HG03457 (cell line): ENCODE measurements around the gene STING1.

Source experiments
- ATAC-seq: cut with Tn5 transposase; IDR thresholded peaks from one replicate; pipeline ENCODE4 v1.9.1; 2021; ENCODE audit warnings: moderate number of reproducible peaks; ENCODE audit not compliant: unreplicated experiment

Gene STING1

DNA sequence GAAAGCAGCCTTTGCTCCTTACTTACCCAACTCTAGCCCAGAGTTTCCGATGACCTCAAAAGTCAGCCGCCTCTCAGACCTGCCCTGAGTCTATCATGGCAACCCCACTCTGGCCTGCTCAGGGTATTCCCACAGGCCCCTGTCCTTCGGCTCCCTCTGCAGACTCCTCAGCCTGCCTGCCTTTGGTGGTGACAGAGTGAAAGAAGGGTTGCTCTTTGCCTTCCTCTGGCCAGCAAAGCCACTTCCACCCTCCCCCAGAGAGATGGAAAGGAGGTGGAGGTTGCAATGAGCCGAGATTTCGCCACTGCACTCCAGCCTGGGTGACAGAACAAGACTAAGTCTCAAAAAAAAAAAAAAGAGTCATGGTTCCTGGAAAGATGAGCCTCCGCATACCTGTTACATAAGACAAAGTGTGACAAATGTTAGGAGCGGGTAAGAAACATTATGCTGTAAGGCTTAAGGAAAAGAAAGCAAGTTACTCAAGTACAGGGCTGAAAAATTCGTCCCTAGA, 14.1 kb downstream of the STING1 start:
- ATAC-seq, result no peak

DNA sequence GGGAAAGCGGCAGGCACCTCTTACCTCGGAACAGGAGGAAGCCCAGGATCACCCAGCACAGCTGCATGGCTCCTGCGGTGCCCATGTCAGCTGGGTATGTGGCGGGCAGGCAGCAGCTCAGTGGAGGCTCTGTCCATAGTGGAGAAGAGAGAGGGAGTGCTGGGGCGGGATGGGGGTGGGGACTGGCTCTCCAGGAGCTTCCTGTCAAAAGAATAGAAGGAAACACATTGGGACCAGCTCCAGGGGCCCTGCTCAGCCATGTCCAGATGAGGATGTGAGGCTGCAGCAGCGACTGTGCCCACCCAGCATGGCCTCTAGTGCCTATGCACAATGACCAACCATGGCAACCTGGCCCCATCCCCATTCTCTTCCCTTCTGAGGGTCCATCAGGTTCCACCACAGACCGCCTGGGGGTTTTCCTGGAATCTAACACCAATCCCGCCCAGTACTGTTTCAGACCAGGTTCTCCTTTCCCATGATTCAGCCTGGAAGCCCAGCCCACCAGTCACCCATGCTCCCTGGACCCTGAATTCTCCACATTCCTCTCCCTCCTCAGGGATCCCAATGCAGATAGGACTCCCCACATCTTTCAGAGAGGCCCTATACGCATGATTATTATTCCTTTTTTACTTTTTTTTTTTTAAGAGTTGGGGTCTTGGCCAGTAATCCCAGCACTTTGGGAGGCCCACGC, 19.8 kb downstream of the STING1 start, which contains the start of gene ECSCR:
ECSCR (minus strand) TSS at position 158 of the 691 bp plus-strand sequence; CDS start at position 85, 73 bp downstream.
- no peak for ATAC-seq

DNA sequence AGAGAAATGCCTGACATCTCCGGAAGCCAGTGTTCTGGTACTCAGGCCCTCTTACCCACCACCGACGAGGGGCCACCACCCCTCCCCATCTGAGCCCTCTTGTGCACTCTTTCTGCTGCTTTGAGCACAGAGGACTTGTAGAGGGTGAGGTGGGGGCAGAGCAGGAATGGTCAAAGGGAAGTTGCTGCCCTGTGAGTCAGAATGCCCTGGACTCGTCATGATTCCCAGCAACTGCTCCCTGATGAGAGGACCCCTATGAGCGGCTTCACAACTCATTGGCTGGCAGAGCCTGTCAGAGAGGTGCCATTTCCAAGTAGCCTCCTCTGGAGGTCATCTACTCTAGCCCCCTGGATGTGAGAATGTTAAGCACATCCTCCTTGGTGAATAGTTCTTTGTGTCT, 20.9 kb downstream of the STING1 start:
- ATAC-seq, result no peak

DNA sequence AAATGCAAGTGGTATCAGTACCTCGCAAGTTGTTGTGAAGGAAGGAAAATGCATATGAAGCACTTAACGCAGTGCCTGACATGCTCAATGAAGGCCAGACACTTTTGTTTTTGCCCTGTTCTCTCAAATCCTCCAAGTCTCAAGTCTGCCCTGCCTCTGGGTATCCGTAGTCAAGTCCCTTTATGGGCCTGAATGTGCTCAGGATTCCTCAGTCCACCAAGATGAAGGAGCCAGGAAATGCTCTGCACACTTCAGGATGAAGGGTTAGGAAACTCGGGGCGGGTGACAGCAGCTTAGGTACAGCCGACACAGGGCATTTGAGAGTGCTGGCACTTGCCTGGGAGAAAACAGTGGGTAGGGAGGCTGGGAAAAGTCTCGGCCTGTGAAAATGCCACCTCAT, 21.4 kb downstream of the STING1 start:
- ATAC-seq, result no peak

DNA sequence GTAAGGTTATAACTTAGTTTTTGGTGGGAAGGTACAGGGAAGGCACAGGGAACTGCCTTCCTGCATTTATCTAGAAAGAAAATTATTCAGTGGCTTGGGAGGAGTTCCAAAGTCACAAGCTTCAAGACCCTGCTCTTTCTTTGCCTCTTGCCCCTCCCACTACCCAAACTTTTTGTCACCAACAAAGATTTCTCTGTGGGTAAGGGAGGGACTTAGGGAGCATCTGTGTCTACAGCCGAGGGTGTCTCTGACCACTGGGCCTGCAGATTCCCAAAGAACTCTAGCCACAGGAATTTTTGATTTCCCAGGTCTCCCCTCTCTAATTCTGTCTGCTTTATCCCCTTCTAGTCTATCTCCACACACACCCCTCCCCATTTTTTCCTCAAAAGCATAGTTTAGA, 22.1 kb downstream of the STING1 start:
- no peak for ATAC-seq

DNA sequence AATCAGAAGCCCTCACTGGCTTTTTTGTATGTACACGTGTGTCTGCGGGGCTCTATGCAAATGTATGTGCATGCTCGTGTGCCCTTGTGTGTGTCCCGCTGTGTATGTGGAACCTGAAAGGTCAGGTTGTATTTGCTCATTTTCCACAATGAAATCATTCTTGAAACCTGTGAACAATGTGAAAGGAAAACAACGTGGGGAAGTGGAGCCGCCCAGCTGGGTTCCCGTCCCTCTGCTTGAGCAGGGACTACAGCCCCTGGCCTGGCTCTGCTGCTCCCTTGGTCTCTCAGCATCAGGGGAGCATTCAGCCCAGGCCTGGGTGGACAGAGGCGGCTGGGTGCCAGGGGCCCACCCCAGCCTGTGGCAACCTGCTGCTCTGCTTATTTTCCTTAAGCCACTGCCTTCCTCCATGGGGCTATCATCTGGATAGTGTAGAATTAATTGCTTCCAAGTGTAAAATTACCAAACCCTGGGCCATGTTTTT, 23.1 kb downstream of the STING1 start:
- no peak for ATAC-seq

DNA sequence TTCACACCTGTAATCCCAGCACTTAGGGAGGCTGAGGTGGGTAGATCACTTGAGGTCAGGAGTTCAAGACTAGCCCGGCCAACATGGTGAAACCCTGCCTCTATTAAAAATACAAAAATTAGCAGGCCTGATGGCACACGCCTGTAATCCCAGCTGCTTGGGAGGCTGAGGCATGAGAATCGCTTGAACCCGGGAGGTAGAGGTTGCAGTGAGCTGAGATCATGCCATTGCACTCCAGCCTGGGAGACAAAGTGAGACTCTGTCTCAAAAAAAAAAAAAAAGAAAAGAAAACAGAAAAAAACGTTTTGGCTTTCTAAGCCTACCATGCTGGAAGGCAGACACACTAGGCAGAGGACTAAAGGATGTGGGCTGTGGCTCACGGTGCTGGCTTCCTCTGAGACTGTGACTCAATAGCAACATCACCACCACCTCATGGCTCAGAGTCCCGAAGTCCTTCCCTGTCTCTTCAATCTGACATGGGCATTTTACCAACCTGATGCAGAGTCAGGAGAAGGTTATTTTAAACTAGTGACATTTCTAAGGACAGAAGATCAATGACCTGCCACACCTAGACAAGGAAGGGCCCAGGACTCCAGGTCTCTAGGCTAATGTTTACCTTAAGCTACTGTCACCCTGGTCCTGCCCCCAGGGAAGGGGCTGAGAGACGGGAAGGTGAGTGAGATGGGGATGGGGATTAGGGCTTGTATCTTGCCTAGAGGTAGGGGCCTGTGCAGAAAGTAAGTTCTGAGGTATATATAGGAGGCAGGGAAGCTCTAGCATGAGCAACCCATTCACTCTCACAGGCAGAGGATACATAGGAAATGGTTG, 23.8 kb downstream of the STING1 start:
- ATAC-seq, result peak; percentile 47

DNA sequence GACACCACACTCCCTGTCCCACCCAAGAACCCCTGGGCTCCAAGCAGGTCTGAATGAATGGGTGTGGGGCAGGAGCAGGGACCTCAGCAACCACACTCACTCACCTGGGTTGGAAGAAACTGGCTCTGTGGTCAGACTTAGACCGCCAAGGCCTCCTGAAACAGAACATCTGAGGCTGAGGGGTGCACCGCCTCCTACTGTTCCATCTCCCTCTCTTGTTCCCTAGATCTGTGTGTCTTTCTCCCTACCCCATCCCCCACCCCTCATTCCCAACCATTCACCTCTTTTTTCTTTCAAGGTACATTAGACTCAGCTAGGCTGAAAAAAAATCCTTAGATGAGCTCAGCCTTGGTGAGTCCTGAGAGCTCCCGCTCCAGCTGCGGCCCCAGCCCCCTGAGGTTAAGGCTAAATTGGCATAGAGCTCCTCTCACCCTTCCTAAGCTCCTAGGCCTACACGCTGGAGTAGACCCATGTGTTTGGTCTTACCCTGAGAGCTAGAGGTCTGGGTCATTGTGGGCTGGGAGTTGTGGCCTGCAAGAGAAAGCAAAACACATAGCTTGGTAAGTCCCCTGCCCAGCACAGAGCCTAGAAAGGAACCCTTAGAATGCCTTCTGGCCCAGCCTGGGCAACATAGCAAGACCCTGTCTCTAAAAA, 24.8 kb downstream of the STING1 start:
- no peak for ATAC-seq

DNA sequence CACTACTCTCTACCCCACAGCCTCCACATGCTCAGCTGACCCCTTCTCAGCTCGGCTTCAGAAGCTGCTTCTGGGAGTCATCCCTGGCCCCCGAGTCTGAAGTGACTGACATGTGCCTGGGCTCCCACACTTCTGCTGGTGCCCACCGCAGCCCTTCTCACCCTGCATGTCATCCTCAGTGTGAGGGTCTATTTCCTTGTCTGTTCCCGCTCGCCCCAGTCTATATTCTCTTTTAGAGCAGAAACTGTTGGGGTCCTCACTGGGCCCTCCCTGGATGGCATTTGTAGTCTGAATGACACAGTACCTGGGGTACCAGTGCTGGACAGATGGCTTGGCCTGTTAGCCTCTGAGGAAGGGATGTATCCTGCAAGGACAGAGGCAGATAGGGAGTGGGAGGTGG, 25.3 kb downstream of the STING1 start:
- ATAC-seq, result no peak

DNA sequence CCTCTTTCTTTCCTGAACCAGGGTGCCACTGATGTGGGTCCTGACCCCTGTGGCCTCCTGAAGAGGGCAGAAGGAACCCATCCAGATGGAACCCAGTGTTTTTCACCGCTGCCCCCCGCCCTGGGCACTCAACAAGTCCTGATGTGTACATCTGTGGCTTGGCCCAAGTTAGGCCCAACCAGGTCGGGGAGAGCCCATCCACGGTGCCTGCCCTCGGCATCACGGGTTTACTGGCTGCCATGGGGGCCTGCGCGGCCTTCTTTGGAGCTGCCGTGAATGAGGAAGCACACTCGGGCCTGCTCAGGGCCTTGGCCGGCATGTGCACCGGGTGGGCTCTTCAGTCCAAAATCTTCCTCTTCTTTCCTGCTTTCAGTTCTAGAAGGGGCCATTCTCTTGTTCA, 25.8 kb downstream of the STING1 start:
- no peak for ATAC-seq

DNA sequence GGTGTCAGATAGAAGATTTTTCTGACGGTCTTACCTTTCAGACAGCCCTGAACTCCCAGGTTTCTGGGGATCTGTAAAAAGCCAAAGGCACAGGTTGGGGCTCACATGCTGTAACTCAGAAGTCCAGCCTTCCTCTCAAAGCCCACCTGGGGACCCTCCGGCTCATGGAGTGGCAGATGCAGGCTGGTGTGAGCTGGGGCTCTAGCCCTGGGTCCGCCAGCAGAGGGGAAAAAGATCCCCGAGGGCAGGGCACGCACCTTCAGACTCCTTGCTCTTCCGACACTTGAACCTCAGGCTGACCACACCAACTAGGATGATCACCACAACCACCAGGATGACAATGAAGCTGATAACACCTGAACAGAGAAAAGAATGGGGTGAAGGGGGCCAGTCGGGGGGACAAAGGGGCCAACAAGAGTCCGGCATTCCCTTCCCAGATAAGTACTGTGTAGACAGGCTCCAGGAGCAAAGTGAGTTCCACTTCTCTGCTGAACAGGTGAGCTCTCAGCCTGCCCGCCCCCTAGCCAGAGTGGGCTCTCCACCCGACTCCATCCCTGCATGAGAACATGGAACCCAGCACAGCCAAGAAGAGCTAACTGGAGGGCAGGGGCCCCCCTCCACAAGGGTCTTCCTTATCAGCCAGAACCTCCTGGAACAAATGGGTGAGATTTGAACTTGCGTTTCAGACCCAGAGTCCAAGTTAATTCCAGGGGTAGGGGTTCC, 27.8 kb downstream of the STING1 start:
- no peak for ATAC-seq

DNA sequence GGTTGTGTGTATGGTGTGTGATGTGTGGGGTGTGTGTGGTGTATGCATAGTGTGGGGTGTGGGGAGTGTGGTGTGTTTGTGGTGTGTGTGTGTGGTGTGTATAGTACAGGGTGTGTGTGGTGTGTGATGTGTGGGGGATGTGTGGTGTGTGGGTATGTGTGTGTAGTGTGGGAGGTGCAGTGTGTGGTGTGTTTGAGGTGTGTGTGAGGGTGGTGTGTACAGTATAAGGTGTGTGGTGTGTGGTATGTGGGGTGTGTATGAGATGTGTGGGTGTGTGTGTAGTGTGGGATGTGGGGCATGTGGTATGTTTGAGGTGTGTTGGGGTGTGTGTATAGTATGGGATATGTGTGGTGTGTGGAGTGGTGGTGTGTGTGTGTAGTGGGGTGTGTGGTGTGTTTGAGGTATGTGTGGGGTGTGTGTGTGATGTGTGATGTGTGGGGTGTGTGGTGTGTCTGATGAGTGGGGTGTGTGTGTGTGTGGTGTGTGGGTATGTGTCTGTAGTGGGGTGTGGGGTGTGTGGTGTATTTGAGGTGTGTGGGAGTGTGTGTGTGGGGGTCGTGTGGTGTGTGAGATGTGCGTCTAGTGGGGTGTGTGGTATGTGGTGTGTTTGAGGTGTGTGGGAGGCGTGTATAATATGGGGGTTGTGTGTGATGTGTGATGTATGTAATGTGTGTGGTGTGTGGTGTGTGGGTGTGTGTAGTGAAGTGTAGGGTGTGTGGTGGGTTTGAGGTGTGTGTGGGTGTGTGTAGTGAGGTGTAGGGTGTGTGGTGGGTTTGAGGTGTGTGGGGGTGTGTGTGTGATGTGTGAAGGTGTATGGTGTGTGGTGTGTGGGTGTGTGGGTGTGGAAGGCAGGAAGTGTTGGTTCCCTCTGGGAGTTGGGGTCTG, 28.6 kb downstream of the STING1 start:
- no peak for ATAC-seq

DNA sequence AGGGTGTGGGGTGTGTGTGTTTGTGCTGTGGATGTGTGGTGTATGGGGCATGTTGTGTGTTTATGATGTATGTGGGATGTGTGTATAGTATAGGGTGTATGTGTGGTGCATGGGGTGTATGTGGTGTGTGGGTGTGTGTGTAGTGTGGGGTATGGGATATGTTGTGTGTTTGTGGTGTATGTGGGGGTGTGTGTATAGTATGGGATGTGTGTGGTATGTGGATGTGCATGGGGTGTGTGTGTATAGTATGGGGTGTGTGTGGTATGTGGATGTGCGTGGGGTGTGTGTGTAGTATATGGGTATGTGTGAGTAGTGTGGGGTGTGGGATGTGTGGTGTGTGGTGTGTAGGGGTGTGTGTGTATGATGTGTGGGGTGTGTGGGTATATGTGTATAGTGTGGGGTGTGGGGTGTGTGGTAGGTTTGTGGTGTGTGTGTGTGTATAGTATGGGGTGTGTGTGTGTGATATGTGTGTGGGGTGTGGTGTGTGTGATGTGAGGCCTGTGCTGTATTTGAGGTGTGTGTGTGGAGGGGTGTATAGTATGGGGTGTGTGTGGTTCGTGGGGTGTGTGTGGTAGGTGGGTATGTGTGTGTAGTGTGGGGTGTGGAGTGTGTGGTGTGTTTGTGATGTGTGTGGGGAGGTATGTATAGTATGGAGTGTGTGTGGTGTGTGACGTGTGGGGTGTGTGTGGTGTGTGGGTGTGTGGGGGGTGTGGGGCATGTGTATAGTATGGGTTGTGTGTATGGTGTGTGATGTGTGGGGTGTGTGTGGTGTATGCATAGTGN, 30.5 kb downstream of the STING1 start:
- no peak for ATAC-seq

DNA sequence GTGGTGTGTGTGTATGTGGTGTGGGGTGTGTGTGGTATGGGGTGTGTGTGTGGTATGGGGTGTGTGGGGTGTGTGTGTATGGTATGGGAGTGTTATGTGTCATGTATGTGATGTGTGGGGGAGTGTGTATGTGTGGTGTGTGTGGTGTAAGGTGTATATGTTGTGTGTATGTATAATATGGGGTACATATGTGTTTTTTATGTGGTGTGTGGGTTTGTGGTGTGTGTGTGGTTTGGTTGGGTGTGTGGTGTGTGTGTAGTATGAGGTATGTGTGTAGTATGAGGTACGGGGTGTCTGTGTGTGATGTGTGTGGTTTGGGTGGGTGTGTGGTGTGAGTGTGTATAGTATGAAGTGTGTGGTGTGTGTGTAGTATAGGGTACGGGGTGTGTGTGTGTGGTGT, 31.4 kb downstream of the STING1 start:
- ATAC-seq, result no peak

DNA sequence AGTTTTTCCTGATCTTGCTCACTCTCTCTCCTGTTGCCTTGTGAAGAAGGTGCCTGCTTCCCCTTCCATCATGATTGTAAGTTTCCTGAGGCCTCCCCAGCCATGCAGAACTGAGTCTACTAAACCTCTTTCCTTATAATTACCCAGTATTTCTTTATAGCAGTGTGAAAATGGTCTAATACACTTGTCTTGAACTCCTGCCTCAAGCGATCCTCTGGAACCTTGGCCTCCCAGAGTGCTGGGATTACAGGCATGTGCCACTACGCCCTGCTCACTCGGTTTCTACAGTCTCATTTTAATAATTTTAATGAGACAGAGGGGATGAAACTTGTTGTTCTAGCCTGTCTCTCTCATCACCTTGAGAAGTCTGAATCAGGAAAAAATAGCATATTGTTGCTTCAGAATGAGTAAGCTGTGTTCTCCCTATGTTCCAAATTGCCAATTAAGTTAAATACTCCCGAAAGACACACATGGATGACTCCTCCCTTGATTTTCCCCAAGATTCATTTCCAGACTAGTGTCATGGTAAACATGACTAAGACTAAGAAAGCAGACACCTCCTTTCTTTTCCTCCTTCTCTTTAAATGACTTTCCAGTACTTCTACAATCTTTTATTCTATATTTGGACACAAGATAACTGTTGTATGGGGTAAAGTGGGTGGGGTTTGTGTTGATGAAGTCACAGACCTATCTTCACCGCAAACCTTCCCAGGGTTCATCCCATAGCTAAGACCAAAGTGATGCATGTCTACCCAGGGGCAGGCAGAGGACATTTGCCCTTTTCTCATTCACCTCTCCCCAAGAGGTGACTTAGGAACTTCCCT, 35.4 kb downstream of the STING1 start:
- no peak for ATAC-seq

DNA sequence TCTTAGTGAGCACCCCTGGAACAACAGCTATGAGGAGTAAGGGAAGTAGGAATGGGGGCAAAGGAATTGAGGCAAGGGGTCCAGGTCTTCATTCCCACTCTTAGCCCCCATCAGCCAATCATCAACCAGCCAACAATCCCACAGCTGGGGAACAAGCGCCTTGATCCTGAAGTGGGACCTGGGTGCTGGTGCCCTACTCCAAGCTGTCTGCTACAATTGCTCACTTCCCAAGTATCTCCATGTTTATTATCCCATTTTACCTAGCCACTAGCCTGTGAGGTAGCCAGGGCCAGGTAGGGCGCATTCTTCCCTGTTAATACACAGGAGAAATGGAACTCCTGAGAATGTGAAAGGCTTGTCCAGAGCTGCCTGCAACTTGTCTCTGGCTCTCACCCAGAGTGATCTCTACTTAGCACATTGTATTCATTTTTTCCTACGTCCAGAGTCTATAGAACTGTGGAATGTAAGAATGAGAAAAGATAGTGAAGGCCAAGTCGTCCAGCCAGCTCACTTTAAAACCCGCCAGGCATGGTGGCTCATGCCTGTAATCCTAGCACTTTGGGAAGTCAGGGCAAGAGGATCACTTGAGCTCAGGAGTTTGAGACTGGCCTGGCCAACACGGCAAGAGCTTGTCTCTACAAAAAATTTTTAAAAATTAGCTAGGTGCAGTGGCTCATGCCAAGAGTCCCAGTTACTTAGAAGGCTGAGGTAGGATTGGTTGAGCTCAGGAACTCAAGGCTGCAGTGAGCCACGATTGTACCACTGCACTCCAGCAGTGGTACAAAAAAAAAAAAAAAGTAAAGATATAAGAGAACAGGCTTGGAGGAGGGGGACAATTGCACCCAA, 37.0 kb downstream of the STING1 start:
- no peak for ATAC-seq

DNA sequence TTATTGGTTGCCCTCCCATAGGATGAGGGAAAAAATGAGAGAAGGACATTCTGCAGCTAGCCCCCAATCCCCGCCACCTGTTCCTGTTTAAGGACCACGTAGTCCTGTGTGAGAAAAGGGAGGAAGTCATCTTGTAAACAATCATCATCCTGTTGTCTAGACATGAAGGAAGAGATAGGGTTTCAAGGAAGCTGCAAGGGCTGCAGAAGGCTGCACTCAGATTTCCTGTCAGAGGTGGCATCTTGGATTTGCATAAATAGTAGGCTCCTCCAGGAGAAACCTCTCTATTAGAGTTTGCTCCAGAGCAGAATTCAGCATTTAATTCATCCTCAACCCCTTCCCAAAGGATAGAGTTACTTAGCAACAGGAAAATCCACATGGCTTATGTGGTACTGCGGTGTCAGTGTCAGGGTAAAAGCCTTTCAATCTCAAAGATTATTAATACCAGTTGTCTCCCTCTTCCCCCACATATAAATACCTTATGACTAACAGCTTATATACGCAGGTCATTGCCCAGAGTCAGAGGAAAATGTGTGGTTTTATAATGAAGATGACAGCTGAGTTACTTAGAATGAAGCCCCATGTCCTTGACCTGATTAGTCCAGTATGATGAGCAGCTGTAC, 38.6 kb downstream of the STING1 start:
- no peak for ATAC-seq
